Parathyroid adenoma (tissue), 2 donors: ENCODE results near the gene EGFR.

Experiments
- H2AFZ ChIP-seq: fragments of 300-600 bp; sonication (generic); one replicate; pipeline ENCODE4 v1.7.0; 2017; ENCODE audit warnings: antibody characterized with exemption, mild to moderate bottlenecking
- H3K27ac ChIP-seq: fragments of 300-600 bp; sonication (generic); one replicate; pipeline ENCODE4 v1.7.0; 2017
- H3K27me3 ChIP-seq: fragments of 300-600 bp; sonication (generic); one replicate; pipeline ENCODE4 v1.7.0; 2017; ENCODE audit warnings: low read length; ENCODE audit not compliant: control insufficient read depth, insufficient read depth
- H3K36me3 ChIP-seq: fragments of 300-600 bp; sonication (generic); one replicate; pipeline ENCODE4 v1.7.0; 2017; ENCODE audit warnings: low read length; ENCODE audit not compliant: control insufficient read depth, insufficient read depth
- H3K4me1 ChIP-seq: fragments of 300-600 bp; sonication (generic); one replicate; pipeline ENCODE4 v1.7.0; 2017; ENCODE audit warnings: control low read depth
- H3K4me2 ChIP-seq: fragments of 300-600 bp; sonication (generic); one replicate; pipeline ENCODE4 v1.7.0; 2017; ENCODE audit warnings: low read length
- H3K4me3 ChIP-seq: fragments of 300-600 bp; sonication (generic); one replicate; pipeline ENCODE4 v1.7.0; 2017; ENCODE audit warnings: low read depth, low read length
- H3K79me2 ChIP-seq: fragments of 300-600 bp; sonication (generic); one replicate; pipeline ENCODE4 v1.7.0; 2017; ENCODE audit warnings: control low read depth
- H3K9ac ChIP-seq: fragments of 300-600 bp; sonication (generic); one replicate; pipeline ENCODE4 v1.7.0; 2017; ENCODE audit warnings: mild to moderate bottlenecking
- H3K9me3 ChIP-seq: fragments of 300-600 bp; sonication (generic); one replicate; pipeline ENCODE4 v1.7.0; 2017; ENCODE audit warnings: low read length; ENCODE audit not compliant: control insufficient read depth
- CTCF ChIP-seq: fragments of 300-600 bp; sonication (generic); IDR thresholded peaks from one replicate; pipeline ENCODE4 v1.7.0; 2017; ENCODE audit warnings: antibody characterized with exemption, mild to moderate bottlenecking
- donor health status: primary hyperparathyroidism.

The EGFR gene

GRCh38 chr7:55071411-55072175, 52.8 kb downstream of the EGFR start:
- Histone ChIP-seq H3K4me3 (no peak overlapping the region), H3K27ac (no peak overlapping the region), H3K27me3 (no peaks in the 10 kb centered on the region), H3K9ac (no peak overlapping the region), H3K4me1 (no peaks in the 10 kb centered on the region), H3K36me3 (no peaks in the 10 kb centered on the region), H2AFZ (no peak overlapping the region), H3K9me3 (no peaks in the 10 kb centered on the region), H3K79me2 (no peaks in the 10 kb centered on the region), H3K4me2 (no peak overlapping the region)
- TF ChIP-seq CTCF: no peak

- H3K4me2 ChIP-seq: no peak overlapping the region
- H3K4me3 ChIP-seq: no peak overlapping the region
- no peaks in the 10 kb centered on the region for H3K4me1 ChIP-seq
- H3K9ac ChIP-seq: no peak overlapping the region
- TF ChIP-seq CTCF: no peak
- H2AFZ ChIP-seq: no peak overlapping the region
- H3K27me3 ChIP-seq: no peaks in the 10 kb centered on the region
- H3K36me3 ChIP-seq: no peaks in the 10 kb centered on the region
- H3K27ac ChIP-seq: no peak overlapping the region
- H3K9me3 ChIP-seq: no peaks in the 10 kb centered on the region
- no peaks in the 10 kb centered on the region for H3K79me2 ChIP-seq
Measured at GRCh38 chr7:55072251-55072650, 53.4 kb downstream of the EGFR start.

GRCh38 chr7:55073051-55073511, 54.3 kb downstream of the EGFR start:
- H3K36me3 ChIP-seq: no peaks in the 10 kb centered on the region
- no peak overlapping the region for H3K9ac ChIP-seq
- no peaks in the 10 kb centered on the region for H3K27me3 ChIP-seq
- no peak overlapping the region for H3K4me3 ChIP-seq
- H2AFZ ChIP-seq: no peak overlapping the region
- no peak overlapping the region for H3K27ac ChIP-seq
- H3K4me2 ChIP-seq: no peak overlapping the region
- no peaks in the 10 kb centered on the region for H3K79me2 ChIP-seq
- H3K9me3 ChIP-seq: no peaks in the 10 kb centered on the region
- TF ChIP-seq CTCF: no peak
- H3K4me1 ChIP-seq: no peaks in the 10 kb centered on the region

- H3K36me3 ChIP-seq: no peaks in the 10 kb centered on the region
- H3K4me1 ChIP-seq: no peaks in the 10 kb centered on the region
- H3K4me3 ChIP-seq: no peak overlapping the region
Measured at GRCh38 chr7:55073976-55074528, 55.2 kb downstream of the EGFR start.

More at GRCh38 chr7:55073976-55074528, 55.2 kb downstream of the EGFR start:
- Histone ChIP-seq H2AFZ (no peak overlapping the region), H3K4me2 (no peak overlapping the region), H3K9me3 (no peaks in the 10 kb centered on the region), H3K27me3 (no peaks in the 10 kb centered on the region), H3K27ac (peak overlapping the region; percentile 12), H3K9ac (no peak overlapping the region), H3K79me2 (no peaks in the 10 kb centered on the region)
- no peak for TF ChIP-seq CTCF
